ENCODE results near the gene CLEC16A.

The CLEC16A gene

DNA sequence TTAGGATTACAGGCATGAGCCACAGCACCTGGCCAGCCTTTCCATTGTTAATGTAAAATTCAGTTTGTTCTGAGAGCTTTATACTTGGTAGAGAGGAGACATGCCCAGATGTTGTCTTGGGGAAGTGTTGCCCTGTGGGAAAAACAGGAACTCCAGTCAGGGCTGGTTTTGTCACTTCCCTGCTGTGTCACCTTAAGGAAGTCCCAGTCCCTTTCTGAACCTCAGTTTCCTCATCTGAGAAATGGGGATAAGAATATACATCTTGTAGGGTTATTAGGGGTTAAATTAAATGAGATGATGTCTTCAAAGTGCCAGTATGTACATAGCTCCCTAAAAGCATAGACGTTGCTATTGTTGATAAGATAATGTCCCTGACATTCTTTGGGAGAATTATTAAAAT lies 25.3 kb downstream of the CLEC16A start:
- no peak for DNase-seq

- DNase-seq = no peak
These were observed 25.7 kb downstream of the CLEC16A start for GRCh38 chr16:10970065-10970464.

DNA sequence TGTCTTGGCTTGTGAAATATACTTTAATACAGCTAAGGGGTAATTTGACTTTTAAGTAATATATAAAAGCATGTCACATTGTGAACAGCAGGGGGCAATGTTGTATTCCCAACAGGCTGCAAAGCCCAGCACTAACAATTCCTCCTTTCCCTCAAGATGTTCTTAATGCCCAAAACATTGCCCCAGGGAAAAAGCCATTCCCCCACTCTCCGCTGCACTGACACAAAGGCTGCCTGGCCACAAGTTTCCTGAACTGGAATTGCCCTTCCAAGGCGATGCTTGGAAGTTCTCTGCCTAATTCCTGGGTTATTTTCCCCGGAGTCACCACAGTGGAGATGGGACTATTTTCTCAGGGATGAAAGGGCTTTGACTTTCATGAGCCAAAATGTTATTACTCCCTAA lies 27.2 kb downstream of the CLEC16A start:
- DNase-seq = peak; percentile 26

GRCh38 chr16:10972108-10972818 lies 27.9 kb downstream of the CLEC16A start:
- DNase-seq = no peak

DNA sequence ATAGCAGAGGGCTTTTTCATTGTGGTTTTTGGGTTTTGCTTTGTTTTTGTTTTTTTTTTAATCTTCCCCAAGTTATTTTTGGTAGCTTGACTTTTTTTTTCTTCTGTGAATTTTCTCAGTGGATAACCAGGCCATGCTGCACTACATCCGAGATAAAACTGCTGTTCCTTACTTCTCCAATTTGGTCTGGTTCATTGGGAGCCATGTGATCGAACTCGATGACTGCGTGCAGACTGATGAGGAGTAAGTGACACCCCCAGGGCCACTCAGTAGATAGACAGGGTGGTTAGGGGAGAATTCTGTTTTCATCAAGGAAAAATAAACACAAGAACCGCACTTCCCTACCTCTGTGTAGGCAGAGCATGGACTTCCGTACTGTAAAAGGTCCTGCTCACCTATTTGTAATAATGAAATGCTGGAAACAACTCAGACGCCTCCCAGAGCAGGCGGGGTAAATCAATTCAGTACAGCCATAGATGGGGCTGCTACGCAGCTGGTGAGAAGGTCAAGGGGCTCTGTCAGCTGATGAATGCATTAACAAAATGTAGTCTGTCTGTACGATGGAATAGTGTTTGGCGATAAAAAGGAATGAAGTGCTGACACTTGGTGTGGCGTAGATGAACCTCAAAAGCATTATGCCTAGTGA lies 28.6 kb downstream of the CLEC16A start:
- no peak for DNase-seq

GRCh38 chr16:10976634-10977033 lies 32.3 kb downstream of the CLEC16A start:
- no peak for DNase-seq

DNA sequence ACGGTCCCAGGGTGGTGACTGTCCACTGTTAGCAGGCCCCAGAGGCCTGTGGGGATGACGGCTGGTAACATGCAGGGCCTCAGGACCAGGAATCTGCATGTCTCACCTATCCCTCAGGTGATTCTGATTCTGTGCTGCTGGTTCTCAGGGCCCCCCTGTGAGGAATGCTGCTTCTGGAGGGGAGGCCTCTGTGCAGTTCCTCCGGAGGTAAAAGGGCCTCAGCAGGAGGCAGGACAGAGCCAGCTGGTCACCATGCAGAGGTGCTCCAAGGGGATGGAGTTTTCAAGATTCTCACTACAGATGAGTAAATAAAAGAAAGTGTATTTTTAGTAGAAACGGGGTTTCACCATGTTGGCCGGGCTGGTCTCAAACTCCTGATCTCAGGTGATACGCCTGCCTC lies 33.8 kb downstream of the CLEC16A start:
- no peak for DNase-seq

DNA sequence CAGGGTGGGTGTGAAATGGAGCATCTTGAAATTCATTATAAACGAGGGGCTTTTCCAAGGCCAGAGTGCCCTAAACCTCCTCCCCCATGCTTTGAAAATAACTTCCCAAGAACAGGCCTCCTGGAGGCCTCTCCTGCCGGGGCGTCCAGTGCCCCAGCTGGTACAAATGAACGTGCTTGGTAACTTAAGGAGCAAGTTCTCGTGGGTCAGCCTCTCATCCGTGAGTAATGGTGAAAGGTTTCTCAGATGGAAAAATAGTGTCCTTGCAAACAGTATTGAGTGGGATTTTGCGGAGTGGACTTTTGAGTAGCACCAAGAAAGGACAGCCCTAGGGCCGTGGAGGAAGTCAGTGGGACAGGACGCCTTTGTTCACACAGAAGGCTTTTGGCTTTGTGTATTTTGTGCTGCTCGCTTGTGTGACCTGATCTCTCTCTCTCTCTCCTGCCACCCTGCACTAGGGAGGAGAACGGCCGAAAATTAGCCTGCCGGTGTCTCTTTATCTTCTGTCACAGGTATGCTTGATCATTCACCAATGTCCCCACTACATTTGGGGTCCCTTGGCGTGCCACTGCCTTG lies 34.6 kb downstream of the CLEC16A start:
- DNase-seq = no peak

DNA sequence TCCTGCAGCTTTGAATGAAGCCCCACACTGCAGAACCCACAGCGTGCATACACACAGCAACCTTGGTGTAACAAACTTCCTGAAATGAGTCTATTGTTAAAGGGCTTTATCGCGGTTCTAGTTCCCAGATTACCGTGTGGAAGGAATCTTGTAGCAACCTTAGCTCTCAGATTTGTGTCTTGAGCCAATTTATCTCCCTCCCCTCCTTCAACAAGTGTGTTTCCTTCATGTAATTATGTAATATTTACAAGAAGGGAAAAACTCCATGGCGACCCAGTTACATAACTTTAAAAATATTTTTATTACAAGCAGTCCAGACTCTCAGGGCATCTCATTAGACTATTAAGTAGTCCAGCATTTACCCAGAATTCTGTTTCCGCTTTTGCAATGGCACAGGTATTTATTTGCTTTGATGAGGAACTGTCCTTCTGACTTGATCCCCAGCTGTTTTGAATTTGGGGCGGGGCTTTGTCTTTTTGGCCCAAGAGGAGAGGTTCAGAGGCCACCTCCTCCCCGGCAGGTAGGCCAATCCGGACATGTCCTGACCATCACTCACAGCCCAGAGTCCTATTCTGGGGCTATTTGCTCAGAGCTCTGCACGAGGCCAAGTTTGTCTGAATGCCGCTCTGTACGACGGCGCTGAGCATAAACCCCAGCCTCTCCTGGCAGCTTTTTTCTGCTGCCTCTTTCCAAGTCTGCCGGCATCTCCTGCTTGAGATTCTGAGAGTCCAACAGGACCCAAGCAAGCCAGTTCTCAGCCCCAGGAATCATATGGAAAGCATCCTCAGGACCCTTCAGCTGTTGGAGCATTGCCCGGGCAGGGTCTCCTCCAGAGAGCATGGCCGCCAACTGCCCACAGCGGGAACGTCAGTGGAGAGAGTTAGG lies 35.6 kb downstream of the CLEC16A start:
- no peak for DNase-seq

DNA sequence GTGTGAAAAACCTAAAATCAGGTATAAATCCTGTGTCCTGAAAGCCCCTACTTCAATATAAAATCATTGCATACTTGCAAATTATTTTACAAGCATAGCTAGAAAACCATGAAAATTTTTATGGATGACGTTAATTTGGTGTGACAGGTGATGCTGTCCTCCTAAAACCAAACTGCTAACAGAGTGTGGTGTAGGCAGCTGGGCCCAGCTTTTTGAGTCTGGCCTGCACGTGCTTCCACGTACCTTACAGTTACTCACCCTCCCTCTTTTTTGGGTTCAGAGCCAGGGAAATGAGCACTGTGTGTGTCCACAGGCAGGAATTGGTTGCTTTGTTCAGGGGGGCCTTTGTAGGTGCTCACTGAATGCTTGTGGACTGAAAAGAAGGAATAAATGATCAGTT lies 36.4 kb downstream of the CLEC16A start:
- no peak for DNase-seq

GRCh38 chr16:10981697-10982216 lies 37.4 kb downstream of the CLEC16A start:
- DNase-seq = no peak

- no peak for DNase-seq
These were observed 38.2 kb downstream of the CLEC16A start for GRCh38 chr16:10982465-10983150.

GRCh38 chr16:10983159-10983558 lies 38.8 kb downstream of the CLEC16A start:
- no peak for DNase-seq

- no peak for DNase-seq
These were observed 40.1 kb downstream of the CLEC16A start for GRCh38 chr16:10984509-10984908.

DNA sequence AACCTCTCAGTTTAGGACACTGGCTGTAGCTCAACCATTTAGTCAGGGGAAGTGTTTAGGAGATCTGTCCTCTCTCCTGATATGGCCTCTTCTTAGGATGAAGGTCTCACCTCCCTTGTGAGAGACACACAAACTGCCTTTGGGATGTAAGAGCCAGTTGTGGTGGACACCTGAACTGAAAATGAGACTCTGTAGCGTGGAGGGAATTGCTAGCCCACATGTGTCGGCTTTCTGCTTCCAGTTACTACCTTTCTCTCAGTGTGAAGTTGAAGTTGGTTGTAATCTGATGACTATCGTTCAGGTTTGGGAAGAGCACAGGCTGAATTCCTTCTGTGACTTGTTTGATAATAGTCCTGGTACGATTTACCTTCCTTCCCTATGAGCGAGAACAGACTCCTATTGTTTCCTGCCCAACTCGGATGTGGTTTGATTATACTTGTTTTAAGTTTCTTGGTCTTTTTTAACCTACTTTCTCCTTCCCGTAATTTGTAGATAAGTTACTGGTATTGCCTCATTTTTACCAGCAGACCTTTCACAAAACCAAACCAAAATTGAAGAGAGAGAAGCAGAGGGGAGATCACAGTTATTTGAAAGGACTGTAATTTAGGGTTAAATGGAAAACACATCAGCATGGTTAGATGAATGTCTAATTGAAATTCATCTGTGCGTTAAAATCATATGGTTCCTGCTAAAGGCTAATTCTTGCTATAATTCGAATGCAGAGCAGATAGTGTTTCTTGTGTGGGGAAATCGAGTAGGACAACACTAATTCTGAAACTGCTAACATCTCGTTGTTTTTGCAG lies 43.2 kb downstream of the CLEC16A start:
- no peak for DNase-seq

GRCh38 chr16:10988164-10988803 lies 43.9 kb downstream of the CLEC16A start:
- no peak for DNase-seq

GRCh38 chr16:10988879-10989278 lies 44.5 kb downstream of the CLEC16A start:
- no peak for DNase-seq

DNA sequence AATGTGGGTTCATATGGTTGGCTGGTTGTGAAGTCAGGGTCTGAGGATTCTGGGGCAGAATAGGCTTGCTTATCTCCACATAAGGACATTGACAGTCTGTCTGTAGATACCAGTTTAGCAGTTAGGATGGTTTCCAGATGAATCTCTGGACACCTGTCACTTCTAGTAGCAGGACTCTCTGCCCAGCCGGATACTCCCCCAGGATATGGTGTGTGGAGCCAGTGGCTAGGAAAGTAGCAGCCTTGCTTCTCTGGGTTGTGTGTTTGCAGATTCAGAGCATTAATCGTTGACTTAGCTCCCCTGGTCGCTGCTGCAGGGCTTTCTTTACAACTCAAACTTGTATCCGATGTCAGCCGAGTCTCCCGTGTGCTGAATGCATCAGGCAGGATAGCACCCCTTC lies 45.2 kb downstream of the CLEC16A start:
- no peak for DNase-seq

GRCh38 chr16:10990378-10990777 lies 46.0 kb downstream of the CLEC16A start:
- no peak for DNase-seq

GRCh38 chr16:10992112-10992511 lies 47.7 kb downstream of the CLEC16A start:
- DNase-seq = no peak

DNA sequence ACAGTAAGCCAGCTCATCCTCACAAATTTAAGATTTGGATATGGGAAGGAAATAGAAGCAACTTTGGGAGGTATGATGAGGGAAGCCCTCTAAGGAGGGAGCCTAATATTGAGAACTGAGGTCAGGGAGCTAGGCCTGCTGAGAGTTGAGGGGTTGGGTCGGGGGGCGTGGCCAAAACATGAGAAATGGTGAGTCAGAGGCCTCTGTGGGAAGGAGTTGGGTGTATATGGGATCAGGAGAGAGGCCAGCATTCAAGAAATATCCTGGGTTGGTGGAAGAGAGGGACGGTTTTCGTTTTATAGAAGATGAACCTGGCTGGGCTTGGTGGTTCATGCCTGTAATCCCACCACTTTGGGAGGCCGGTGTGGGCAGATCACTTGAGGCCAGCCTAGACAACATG lies 48.4 kb downstream of the CLEC16A start:
- no peak for DNase-seq

All from DMS153 (cell line).